CD4-positive, alpha-beta T cell treated with Interleukin-6 at 100 ng/mL for 8 hours (primary cell): ENCODE measurements around the gene CRTC1.
A peak's percentile ranks its signal among the peaks of the same experiment; 100 is the strongest.

Experiments
- DNase-seq: peaks from one replicate; pipeline ENCODE4 v3.0.0-alpha.2; 2020; ENCODE audit warnings: mixed read lengths, low spot score

CRTC1 gene

DNA sequence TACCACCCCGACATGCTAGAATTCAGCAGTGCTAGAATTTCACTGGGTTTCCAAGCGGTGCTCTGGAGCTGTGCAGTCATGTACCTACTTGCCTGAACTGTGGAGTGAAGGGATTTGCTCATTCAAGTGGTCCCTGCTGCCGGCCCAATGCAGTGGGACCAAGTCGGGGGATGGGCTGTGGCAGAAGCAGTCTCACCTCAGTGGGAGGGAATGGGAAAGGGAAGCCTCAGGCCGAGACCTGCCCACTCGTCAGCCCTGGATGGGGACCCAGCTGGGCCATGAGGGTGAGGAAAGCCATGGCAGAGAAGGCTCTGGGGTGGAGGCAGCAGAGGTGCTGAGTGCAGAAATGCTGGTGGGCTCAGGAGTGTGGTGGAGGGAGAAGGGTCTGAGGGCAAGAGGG is 31.7 kb upstream of the CRTC1 start:
- DNase-seq: no peak

DNA sequence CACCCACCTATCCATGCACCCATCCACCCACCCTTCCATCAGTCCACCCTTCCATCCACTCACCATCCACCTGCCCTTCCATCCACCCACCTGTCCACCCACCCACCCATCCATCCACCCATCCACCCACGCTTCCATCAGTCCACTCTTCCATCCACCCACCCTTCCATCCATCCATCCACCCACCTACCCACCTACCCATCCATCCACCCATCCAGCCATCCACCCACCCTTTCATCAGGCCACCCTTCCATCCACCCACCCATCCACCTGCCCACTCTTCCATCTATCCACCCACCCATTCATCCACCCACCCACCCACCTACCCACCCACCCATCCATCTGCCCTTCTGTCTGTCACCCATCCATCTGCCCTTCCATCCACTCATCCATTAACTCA is 29.6 kb upstream of the CRTC1 start:
- DNase-seq: no peak

- DNase-seq: no peak
These were observed 29.0 kb upstream of the CRTC1 start for GRCh38 chr19:18654469-18654868.

- DNase-seq: no peak
These were observed 28.2 kb upstream of the CRTC1 start for GRCh38 chr19:18655173-18655844.

- DNase-seq: no peak
These were observed 27.0 kb upstream of the CRTC1 start for GRCh38 chr19:18656337-18657086.

- no peak for DNase-seq
These were observed 25.7 kb upstream of the CRTC1 start for GRCh38 chr19:18657590-18658365.

GRCh38 chr19:18658366-18658855 is 25.1 kb upstream of the CRTC1 start:
- DNase-seq: no peak

DNA sequence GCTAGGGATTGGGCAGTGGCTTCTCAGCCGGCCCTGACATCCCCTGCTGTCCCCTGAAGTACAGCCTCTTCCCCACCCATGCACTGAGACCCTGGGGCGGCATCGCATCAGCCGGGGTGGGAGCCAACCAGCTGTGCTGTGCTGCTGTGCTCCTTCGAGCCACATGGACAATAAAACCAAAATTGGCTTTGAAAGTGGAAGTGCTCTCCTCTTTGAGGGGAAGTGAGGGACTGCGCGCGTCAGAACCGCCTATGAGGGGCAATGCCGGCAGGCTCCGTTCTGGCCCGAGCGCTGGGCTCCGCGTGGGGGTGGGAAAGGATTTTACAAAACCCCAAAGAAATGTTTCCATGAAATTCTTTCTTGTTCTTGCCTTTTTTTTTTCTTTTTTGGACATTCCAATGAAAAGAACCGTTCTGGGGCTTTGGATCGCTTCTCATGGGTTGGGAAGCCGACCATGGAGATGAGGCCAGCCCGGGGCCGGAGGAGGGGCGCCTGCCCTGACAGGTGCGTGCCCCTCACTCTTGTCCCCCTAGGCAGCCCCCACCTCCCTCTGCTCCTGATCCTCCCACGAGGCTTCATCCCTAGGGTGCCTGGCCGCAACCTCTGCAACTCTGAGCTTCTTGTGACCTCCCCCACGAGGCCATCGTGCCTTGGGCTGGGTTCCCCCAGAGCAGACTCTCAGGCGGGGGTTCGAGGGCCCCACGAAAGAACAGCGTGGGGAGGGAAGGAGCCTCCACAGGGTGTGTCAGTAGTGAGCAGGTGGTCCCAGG is 24.0 kb upstream of the CRTC1 start:
- DNase-seq: no peak

- DNase-seq: no peak
These were observed 23.2 kb upstream of the CRTC1 start for GRCh38 chr19:18660051-18660910.

- no peak for DNase-seq
These were observed 22.4 kb upstream of the CRTC1 start for GRCh38 chr19:18660939-18661670.

DNA sequence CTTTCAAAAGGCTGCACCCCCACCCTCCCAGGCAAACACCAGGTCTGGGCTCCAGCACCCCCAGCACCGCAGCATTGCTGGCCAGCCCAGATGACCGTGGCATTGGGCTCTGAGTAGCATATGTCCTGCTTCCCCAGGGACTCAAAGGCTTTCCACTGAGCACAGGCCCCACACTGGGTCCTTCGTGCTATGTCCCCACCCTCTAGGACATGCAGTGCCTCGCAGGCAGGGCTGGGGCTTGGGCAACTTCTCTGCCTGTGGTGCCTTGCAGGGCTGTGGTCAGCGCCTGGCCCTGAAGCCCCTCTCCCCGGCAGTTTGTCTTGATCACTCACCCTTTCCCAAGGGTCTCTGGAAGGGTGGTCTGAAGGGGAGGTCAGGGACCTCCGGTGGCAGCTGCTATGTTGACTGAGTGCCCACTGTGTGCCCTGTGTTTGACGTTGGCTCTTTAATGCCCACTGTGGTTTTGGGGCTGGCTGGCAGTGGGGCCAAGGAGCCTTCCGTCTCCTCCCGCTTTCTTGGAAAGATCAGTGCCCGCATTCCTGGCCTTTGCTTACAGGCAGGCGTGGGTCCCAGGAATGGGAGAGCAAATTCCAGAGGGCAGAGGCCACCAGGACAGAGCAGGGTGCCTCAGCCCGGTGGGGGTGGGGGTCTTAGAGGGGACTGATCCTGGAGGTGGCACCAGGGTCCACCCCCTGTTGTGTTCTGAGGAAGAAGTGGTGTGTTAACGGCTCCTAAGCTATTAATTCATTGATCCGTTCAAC is 20.3 kb upstream of the CRTC1 start:
- DNase-seq: no peak

GRCh38 chr19:18663940-18664530 is 19.4 kb upstream of the CRTC1 start:
- peak; percentile 21 for DNase-seq

- DNase-seq: no peak
These were observed 17.7 kb upstream of the CRTC1 start for GRCh38 chr19:18665771-18666202.

- DNase-seq: no peak
These were observed 17.2 kb upstream of the CRTC1 start for GRCh38 chr19:18666317-18666716.

- no peak for DNase-seq
These were observed 16.7 kb upstream of the CRTC1 start for GRCh38 chr19:18666784-18667183.

DNA sequence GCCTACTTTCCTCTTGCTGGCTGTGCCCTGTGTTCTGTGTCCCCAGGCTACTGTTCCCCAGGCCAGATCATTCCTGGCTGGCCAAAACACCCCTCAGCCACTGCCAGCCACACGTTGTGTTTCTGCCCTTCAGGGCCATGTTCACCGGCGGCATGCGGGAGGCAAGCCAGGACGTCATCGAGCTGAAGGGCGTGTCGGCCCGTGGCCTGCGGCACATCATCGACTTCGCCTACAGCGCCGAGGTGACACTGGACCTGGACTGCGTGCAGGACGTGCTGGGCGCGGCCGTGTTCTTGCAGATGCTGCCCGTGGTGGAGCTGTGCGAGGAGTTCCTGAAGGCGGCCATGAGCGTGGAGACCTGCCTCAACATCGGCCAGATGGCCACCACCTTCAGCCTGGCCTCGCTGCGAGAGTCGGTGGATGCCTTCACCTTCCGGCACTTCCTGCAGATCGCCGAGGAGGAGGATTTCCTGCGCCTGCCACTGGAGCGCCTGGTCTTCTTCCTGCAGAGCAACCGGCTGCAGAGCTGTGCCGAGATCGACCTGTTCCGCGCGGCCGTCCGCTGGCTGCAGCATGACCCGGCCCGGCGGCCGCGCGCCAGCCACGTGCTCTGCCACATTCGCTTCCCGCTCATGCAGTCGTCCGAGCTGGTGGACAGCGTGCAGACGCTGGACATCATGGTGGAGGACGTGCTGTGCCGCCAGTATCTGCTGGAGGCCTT is 15.8 kb upstream of the CRTC1 start:
- DNase-seq: no peak

DNA sequence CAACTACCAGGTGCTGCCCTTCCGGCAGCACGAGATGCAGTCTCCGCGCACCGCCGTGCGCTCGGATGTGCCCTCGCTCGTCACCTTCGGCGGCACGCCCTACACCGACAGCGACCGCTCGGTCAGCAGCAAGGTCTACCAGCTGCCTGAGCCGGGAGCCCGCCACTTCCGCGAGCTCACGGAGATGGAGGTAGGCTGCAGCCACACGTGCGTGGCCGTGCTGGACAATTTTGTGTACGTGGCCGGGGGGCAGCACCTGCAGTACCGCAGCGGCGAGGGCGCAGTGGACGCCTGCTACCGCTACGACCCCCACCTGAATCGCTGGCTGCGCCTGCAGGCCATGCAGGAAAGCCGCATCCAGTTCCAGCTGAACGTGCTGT is 15.2 kb upstream of the CRTC1 start:
- DNase-seq: no peak

DNA sequence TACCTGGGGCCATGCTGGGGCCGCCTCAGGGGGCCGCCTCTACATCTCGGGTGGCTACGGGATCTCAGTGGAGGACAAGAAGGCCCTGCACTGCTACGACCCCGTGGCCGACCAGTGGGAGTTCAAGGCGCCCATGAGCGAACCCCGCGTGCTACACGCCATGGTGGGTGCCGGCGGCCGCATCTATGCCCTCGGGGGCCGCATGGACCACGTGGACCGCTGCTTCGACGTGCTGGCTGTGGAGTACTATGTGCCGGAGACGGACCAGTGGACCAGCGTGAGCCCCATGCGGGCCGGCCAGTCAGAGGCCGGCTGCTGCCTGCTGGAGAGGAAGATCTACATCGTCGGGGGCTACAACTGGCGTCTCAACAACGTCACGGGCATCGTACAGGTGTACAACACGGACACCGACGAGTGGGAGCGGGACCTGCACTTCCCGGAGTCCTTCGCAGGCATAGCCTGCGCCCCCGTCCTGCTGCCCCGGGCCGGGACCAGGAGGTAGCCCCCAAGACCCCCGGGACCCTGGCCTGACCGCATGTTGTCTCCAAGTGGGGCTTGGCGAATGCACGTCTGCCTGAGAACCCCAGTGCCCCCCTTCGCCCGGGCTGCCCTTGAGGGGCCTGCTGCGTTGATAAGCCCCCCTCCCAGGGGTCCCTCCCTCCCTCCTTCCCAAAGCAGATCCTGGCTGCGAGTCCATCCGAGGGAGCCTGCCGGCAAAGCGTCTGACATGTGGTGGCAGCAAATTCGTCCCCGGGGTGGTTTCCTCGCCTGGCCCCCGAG is 14.5 kb upstream of the CRTC1 start:
- DNase-seq: no peak
